GM12878 (cell line): ENCODE results near the gene RAB13. TPM values are rescaled to one million over a fixed set of nuclear protein-coding genes. Genes with fewer than 3 reads are reported as not detected.
"Not testable (repeated sequence)": the region's sequence is repeated elsewhere in the genome, so short reads cannot be mapped to it uniquely, and the experiment has no call there.

ENCODE experiments used
- ATAC-seq: fragments of 200-7000 bp; cut with Tn5 transposase; 3 replicates; pipeline ENCODE4 v1.9.1; 2020; ENCODE audit warnings: mild to moderate bottlenecking, moderate library complexity
- BruUV-seq: library from RNA; stranded (reverse); fragments of 400-500 nt; replicated peaks from 2 replicates; lab custom pipeline; 2021; lab: Mats Ljungman, UMichigan
- CTCF ChIA-PET: fragments of 300-600 bp; sonication (Branson Sonifier 250); formaldehyde crosslinking; extraction: SDS; loops from one replicate; lab custom pipeline; 2021; ENCODE audit warnings: inconsistent platforms; lab: Yijun Ruan, JAX
- POLR2A ChIA-PET: fragments of 350-600 bp; formaldehyde crosslinking; extraction: SDS; loops from one replicate; lab custom pipeline; 2021; ENCODE audit warnings: inconsistent platforms; lab: Charles Lee
- RAD21 ChIA-PET: fragments of 300-600 bp; sonication (Branson Sonifier 250); formaldehyde crosslinking; loops from one replicate; lab custom pipeline; 2023; ENCODE audit warnings: antibody characterized with exemption; ENCODE audit not compliant: unreplicated experiment; lab: Charles Lee
- SMC1A ChIA-PET: fragments of 300-600 bp; sonication (Branson Sonifier 250); formaldehyde crosslinking; loops from one replicate; lab custom pipeline; 2023; ENCODE audit not compliant: unreplicated experiment, uncharacterized antibody; lab: Charles Lee
- DNase-seq: peaks from one replicate; pipeline ENCODE4 v3.0.0-alpha.2; 2011; ENCODE audit warnings: low read depth, low spot score
- FAIRE-seq: peaks from 3 replicates; lab custom pipeline; 2011; peaks lifted over from hg19 to GRCh38; lab: Jason Lieb, UNC
- H2AFZ ChIP-seq: 2 replicates; pipeline ENCODE4 v1.6.0; 2011; ENCODE audit warnings: low read depth, low read length, control low read depth; ENCODE audit not compliant: control insufficient read depth
- H3K27ac ChIP-seq: 2 replicates; pipeline ENCODE4 v1.5.1; 2011; ENCODE audit warnings: control low read depth; ENCODE audit not compliant: control insufficient read depth, insufficient read depth
- H3K27me3 ChIP-seq, 2 experiments: replicated peaks in 1 of 2; 2 replicates each; pipeline versions ENCODE4 v1.6.0 to v1.6.1; 2011; ENCODE audit warnings: low read length in 1 of 2; ENCODE audit not compliant: control insufficient read depth in 2 of 2, insufficient read depth in 2 of 2
- H3K36me3 ChIP-seq, 2 experiments: 2 replicates each; pipeline ENCODE4 v1.5.1; 2011; ENCODE audit warnings: low read length in 1 of 2; ENCODE audit not compliant: control insufficient read depth in 2 of 2, insufficient read depth in 2 of 2
- H3K4me1 ChIP-seq: 2 replicates; pipeline ENCODE4 v1.6.1; 2011; ENCODE audit warnings: mild to moderate bottlenecking, low read length, moderate library complexity, mixed read lengths; ENCODE audit not compliant: control insufficient read depth, insufficient read depth
- H3K4me2 ChIP-seq: 2 replicates; pipeline ENCODE4 v1.6.0; 2011; ENCODE audit warnings: control low read depth; ENCODE audit not compliant: control insufficient read depth, insufficient read depth
- H3K4me3 ChIP-seq: fragments of 200-600 bp; sonication (generic); 2 replicates; pipeline ENCODE4 v1.5.1; 2016
- H3K79me2 ChIP-seq: 2 replicates; pipeline ENCODE4 v1.6.0; 2011; ENCODE audit warnings: low read length; ENCODE audit not compliant: control insufficient read depth, insufficient read depth
- H3K9ac ChIP-seq: 2 replicates; pipeline ENCODE4 v1.8.0; 2011; ENCODE audit warnings: low read length, control low read depth, mixed read lengths; ENCODE audit not compliant: control insufficient read depth, insufficient read depth
- H3K9me3 ChIP-seq: replicated peaks from 3 replicates; pipeline ENCODE4 v1.5.1; 2011; ENCODE audit warnings: mild to moderate bottlenecking, low read length; ENCODE audit not compliant: control insufficient read depth, insufficient read depth
- H4K20me1 ChIP-seq: 2 replicates; pipeline ENCODE4 v1.6.0; 2011; ENCODE audit not compliant: control insufficient read depth, insufficient read depth
- E4F1 ChIP-seq: fragments of 450-650 bp; IDR thresholded peaks from 2 replicates; pipeline ENCODE4 v1.6.1; 2018; ENCODE audit warnings: borderline replicate concordance, mild to moderate bottlenecking; ENCODE audit not compliant: partially characterized antibody
- FOXM1 ChIP-seq: IDR thresholded peaks from 2 replicates; pipeline ENCODE4 v1.6.1; 2012; ENCODE audit warnings: low read depth, mild to moderate bottlenecking, inconsistent platforms, low read length, moderate library complexity
- IKZF2 ChIP-seq, 2 experiments: fragments of 450-650 bp; IDR thresholded peaks; 2 replicates each; pipeline ENCODE4 v1.6.1; 2017; ENCODE audit warnings: mild to moderate bottlenecking in 2 of 2, moderate library complexity in 2 of 2
- TCF3 ChIP-seq: IDR thresholded peaks from 2 replicates; pipeline ENCODE4 v1.6.1; 2012; ENCODE audit warnings: low read depth, mild to moderate bottlenecking, low read length, borderline replicate concordance; ENCODE audit not compliant: insufficient read depth
- WGBS: methylation state at CpG from one replicate; pipeline ENCODE4 v1.1.6; 2016; ENCODE audit warnings: low lambda C conversion rate; ENCODE audit not compliant: insufficient replicate concordance, insufficient coverage; ENCODE audit errors: missing lambda C conversion rate; 5-methylcytosine and 5-hydroxymethylcytosine counted together
- in situ Hi-C: fragments of 300-500 bp; cut with MboI; formaldehyde crosslinking; loops from 9 replicates; pipeline ENCODE4 v1.14.3; 2018; ENCODE audit warnings: mixed read lengths
- intact Hi-C: fragments of 100-400 bp; cut with micrococcal nuclease; formaldehyde crosslinking; loops from one replicate; pipeline ENCODE4 v1.14.2; 2022; ENCODE audit not compliant: unreplicated experiment
- polyA plus RNA-seq, 11 experiments: library from polyadenylated mRNA; depleted of rRNA in 4 of 11; unstranded in 6 of 11; stranded (reverse) in 5 of 11; fragments of >200 nt; fragmentation: Nextera tagmentation in 4 of 11; fragmentation: Illumina TruSeq in 1 of 11; extraction: Ambion mirVana in 4 of 11; extraction: Trizol in 1 of 11; gene quantifications; 1 replicate in 1 of 11; 2 replicates in 10 of 11; pipeline versions ENCODE4 v1.2.1 to v1.2.3, GENCODE V29; 2011 to 2016; ENCODE audit warnings: inconsistent platforms in 2 of 11, missing spikeins in 2 of 11, low read depth in 1 of 11
- total RNA-seq, 4 experiments: library from RNA; depleted of rRNA in 3 of 4; stranded (reverse); fragments of >200 nt in 3 of 4; fragmentation: Illumina TruSeq in 1 of 4; extraction: Trizol in 1 of 4; gene quantifications; 2 replicates each; pipeline versions ENCODE4 v1.2.1 to v1.2.3, GENCODE V29; 2013 to 2021
- TF ChIP-seq, protein P1 (sequence below): fragments of 450-650 bp; formaldehyde crosslinking; IDR thresholded peaks from 2 replicates; pipeline ENCODE4 v1.4.0; 2022; ENCODE audit warnings: mild to moderate bottlenecking, moderate library complexity

The RAB13 gene
- total and polyA plus RNA-seq, 10 of the 15 experiments (the other 5 are each of a cell fraction or from before 2014, with no cell fraction given), result 0.75 to 30.7 (median 15.9) TPM

DNA sequence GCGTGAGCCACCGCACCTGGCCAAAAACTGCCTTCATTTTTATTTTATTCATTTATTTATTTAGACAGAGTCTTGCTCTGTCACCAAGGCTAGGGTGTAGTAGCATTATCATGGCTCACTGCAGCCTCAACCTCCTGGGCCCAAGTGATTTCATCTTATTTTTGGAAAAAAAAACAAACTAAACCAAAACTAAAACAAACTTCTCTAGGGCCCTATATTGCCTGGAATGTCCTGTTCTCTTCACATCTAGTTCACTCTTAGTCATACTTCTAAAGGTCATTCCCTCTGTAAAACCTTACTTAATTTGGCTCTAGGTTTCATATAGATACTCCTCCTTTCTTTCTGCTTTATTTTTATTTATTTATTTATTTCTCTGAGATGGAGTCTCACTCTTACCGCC is 20.0 kb upstream of the RAB13 start (continued):
- TF ChIP-seq, protein P1, sequence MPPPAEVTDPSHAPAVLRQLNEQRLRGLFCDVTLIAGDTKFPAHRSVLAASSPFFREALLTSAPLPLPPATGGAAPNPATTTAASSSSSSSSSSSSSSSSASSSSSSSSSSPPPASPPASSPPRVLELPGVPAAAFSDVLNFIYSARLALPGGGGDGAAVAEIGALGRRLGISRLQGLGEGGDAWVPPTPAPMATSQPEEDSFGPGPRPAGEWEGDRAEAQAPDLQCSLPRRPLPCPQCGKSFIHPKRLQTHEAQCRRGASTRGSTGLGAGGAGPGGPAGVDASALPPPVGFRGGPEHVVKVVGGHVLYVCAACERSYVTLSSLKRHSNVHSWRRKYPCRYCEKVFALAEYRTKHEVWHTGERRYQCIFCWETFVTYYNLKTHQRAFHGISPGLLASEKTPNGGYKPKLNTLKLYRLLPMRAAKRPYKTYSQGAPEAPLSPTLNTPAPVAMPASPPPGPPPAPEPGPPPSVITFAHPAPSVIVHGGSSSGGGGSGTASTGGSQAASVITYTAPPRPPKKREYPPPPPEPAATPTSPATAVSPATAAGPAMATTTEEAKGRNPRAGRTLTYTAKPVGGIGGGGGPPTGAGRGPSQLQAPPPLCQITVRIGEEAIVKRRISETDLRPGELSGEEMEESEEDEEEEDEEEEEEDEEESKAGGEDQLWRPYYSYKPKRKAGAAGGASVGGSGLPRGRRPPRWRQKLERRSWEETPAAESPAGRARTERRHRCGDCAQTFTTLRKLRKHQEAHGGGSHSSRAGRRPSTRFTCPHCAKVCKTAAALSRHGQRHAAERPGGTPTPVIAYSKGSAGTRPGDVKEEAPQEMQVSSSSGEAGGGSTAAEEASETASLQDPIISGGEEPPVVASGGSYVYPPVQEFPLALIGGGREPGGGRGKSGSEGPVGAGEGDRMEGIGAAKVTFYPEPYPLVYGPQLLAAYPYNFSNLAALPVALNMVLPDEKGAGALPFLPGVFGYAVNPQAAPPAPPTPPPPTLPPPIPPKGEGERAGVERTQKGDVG, result no peak

- no TSS peak for BruUV-seq
- Histone ChIP-seq H3K4me1 (no peaks in the 10 kb centered on the region), H3K4me3 (no peak overlapping the region), H3K9me3 (no peaks in the 10 kb centered on the region), H3K27me3 (no peaks in the 10 kb centered on the region), H3K27ac (no peak overlapping the region), H3K79me2 (no peaks in the 10 kb centered on the region)
- in situ Hi-C loops, result no loop called here
- SMC1A ChIA-PET, result no interaction called here
- WGBS, result 68% methylated on average over 4 of the region's 4 CpGs
- POLR2A ChIA-PET, result interaction anchor here (2.3 kb wide), 1 partner anchor 10 kb away, joined by 11 read pairs; the partner anchor contains the start of gene RPS27
- intact Hi-C loops, result no loop called here
- TF ChIP-seq FOXM1, result no peak
- no peak for TF ChIP-seq TCF3
- no peak for TF ChIP-seq IKZF2 (IDR thresholded peaks at IDR 0.05)
- no peak for TF ChIP-seq E4F1
- TF ChIP-seq, all 136 proteins: peak for 0
- Histone ChIP-seq H3K4me2 (no peak overlapping the region), H3K9ac (no peak overlapping the region), H3K36me3 (no peaks in the 10 kb centered on the region), H4K20me1 (no peaks in the 10 kb centered on the region), H2AFZ (no peak overlapping the region)
- no peak for ATAC-seq
- CTCF ChIA-PET, result no interaction called here
- no peak for DNase-seq
- RAD21 ChIA-PET, result no interaction called here
- no peak for FAIRE-seq
Measured at GRCh38 chr1:154000420-154000819, 14.3 kb upstream of the RAB13 start.

DNA sequence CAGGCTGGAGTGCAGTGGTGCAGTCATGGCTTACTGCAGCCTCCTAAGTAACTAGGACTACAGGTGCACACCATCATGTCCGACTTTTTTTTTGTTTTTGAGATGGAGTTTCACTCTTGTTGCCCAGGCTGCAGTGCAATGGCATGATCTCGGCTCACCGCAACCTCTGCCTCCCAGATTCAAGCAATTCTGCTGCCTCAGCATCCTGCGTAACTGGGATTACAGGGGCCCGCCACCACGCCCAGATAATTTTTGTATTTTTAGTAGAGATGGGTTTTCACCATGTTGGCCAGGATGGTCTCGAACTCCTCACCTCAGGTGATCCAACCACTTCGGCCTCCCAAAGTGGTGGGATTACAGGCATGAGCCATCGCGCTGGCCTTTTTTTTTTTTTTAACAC is 10.7 kb upstream of the RAB13 start:
- intact Hi-C loops, DNase-seq, H3K9ac ChIP-seq, ATAC-seq, H3K27me3 ChIP-seq, POLR2A ChIA-PET, BruUV-seq, H3K27ac ChIP-seq, H4K20me1 ChIP-seq, SMC1A ChIA-PET, CTCF ChIA-PET, H3K4me2 ChIP-seq, RAD21 ChIA-PET, FAIRE-seq, H3K9me3 ChIP-seq, H2AFZ ChIP-seq, H3K4me1 ChIP-seq, H3K4me3 ChIP-seq: not testable (repeated sequence)
- Histone ChIP-seq H3K36me3 (peaks cover 0 to 14% of the 10 kb centered on the region in 2 experiments; a peak in 3 of 4 replicates), H3K79me2 (peaks cover 11% of the 10 kb centered on the region)
- in situ Hi-C loops, result loop anchor here (10.0 kb wide), 1 partner anchor 492 kb away; no protein-coding TSS in a partner anchor
- WGBS, result 89% methylated on average over 10 of the region's 10 CpGs
